Upper lobe of left lung (tissue), 4 donors: ENCODE data around the gene CCDC87.

Experiments
- CTCF ChIP-seq, 6 experiments: fragments of 450-650 bp in 4 of 6; fragments of 200-600 bp in 2 of 6; sonication (generic) in 2 of 6; IDR thresholded peaks; one replicate each; pipeline ENCODE4 v1.5.1; 2016 to 2019; ENCODE audit warnings: antibody characterized with exemption in 6 of 6
- EP300 ChIP-seq, 4 donors: sonication (generic); formaldehyde crosslinking; IDR thresholded peaks; one replicate each; pipeline ENCODE4 v1.5.1; 2017; ENCODE audit warnings: antibody characterized with exemption in 4 of 4, control low read depth in 2 of 4
- POLR2A ChIP-seq, 4 donors: fragments of 450-650 bp; IDR thresholded peaks; one replicate each; pipeline ENCODE4 v1.5.1; 2016 to 2017; ENCODE audit warnings: antibody characterized with exemption in 4 of 4, mild to moderate bottlenecking in 2 of 4

- TF ChIP-seq CTCF (IDR thresholded peaks at IDR 0.05): no peak
- no peak for TF ChIP-seq POLR2A (IDR thresholded peaks at IDR 0.05)
- no peak for TF ChIP-seq EP300 (IDR thresholded peaks at IDR 0.05)
Observed at GRCh38 chr11:66548774-66549630, 43.9 kb downstream of the CCDC87 start.
